Measurements from ENCODE around the gene REEP2. TPM values are rescaled to one million over a fixed set of nuclear protein-coding genes. Genes with fewer than 3 reads are reported as not detected.

Gene REEP2
- total RNA-seq, 4 donors from 2014 or later: 0.95 to 7.6 (median 1.8) TPM

- intact Hi-C loops (cut with DNase I; ENCODE audit: low total_unique reads): no loop called here
- TF ChIP-seq CTCF (IDR thresholded peaks at IDR 0.05) (no peak), POLR2A (IDR thresholded peaks at IDR 0.05) (no peak)
- WGBS, 2 donors: 79 to 86% methylated on average over 9 of the region's 9 CpGs
- no peak overlapping the region for H3K4me3 ChIP-seq (ENCODE audit: low read depth, poor library complexity, severe bottlenecking)
- DNase-seq (ENCODE audit: low spot score in 2 of 2): no peak
Measured at GRCh38 chr5:138458856-138459255, 20.0 kb downstream of the REEP2 start.

- intact Hi-C loops (cut with DNase I; ENCODE audit: low total_unique reads): no loop called here
- TF ChIP-seq CTCF (IDR thresholded peaks at IDR 0.05): no peak
- no peak for TF ChIP-seq POLR2A (IDR thresholded peaks at IDR 0.05)
- H3K4me3 ChIP-seq (ENCODE audit: low read depth, poor library complexity, severe bottlenecking): no peak overlapping the region
- WGBS, 2 donors: 81 to 82% methylated on average over 11 of the region's 11 CpGs
- no peak for DNase-seq (ENCODE audit: low spot score in 2 of 2)
Measured at GRCh38 chr5:138459311-138459933, 20.6 kb downstream of the REEP2 start.

- no peak overlapping the region for H3K4me3 ChIP-seq (ENCODE audit: low read depth, poor library complexity, severe bottlenecking)
- TF ChIP-seq POLR2A (IDR thresholded peaks at IDR 0.05): no peak
- TF ChIP-seq CTCF (IDR thresholded peaks at IDR 0.05): no peak
- intact Hi-C loops (cut with DNase I; ENCODE audit: low total_unique reads): loop anchor here (5.0 to 10.0 kb wide), 2 partner anchors 42 to 85 kb away; partner anchors contain the start of gene ETF1
- no peak for DNase-seq (ENCODE audit: low spot score in 2 of 2)
- WGBS, 2 donors: 40 to 47% methylated on average over 4 of the region's 4 CpGs
Measured at GRCh38 chr5:138460032-138460693, 21.3 kb downstream of the REEP2 start.

GRCh38 chr5:138461343-138462125 is 22.7 kb downstream of the REEP2 start:
- H3K4me3 ChIP-seq (ENCODE audit: low read depth, poor library complexity, severe bottlenecking): no peak overlapping the region
- TF ChIP-seq POLR2A (IDR thresholded peaks at IDR 0.05): no peak
- TF ChIP-seq CTCF (IDR thresholded peaks at IDR 0.05): no peak
- intact Hi-C loops (cut with DNase I; ENCODE audit: low total_unique reads): loop anchor here (5.0 to 10.0 kb wide), 2 partner anchors 41 to 83 kb away; partner anchors contain the start of gene ETF1
- WGBS, 2 donors: 60 to 63% methylated on average over 11 of the region's 11 CpGs
- DNase-seq (ENCODE audit: low spot score in 2 of 2): peak in 1 of 2 donors; percentile 43

- no peak for TF ChIP-seq POLR2A (IDR thresholded peaks at IDR 0.05)
- TF ChIP-seq CTCF (IDR thresholded peaks at IDR 0.05): no peak
- H3K4me3 ChIP-seq (ENCODE audit: low read depth, poor library complexity, severe bottlenecking): peak overlapping the region; percentile 19
- DNase-seq (ENCODE audit: low spot score in 2 of 2): no peak
- WGBS, 2 donors: 16 to 17% methylated on average over 21 of the region's 21 CpGs
- intact Hi-C loops (cut with DNase I; ENCODE audit: low total_unique reads): loop anchor here (5.0 to 10.0 kb wide), 2 partner anchors 39 to 81 kb away; partner anchors contain the start of gene ETF1
Measured at GRCh38 chr5:138463419-138464007, 24.7 kb downstream of the REEP2 start.

Data from lower leg skin (tissue), 4 donors.